SK-N-SH treated with all-trans-retinoic acid at 6 μM for 48 hours (cell line): ENCODE data around the gene TANGO6.

Experiments
- ATAC-seq: fragments of 200-7000 bp; cut with Tn5 transposase; 3 replicates; pipeline ENCODE4 v1.9.1; 2020; ENCODE audit warnings: mild to moderate bottlenecking, moderate library complexity
- BACH2 ChIP-seq: fragments of 250-450 bp; sonication (Bioruptor Pico); IDR thresholded peaks from 2 replicates; pipeline ENCODE4 v1.9.0; 2021; ENCODE audit warnings: mild to moderate bottlenecking, borderline replicate concordance
- CSRNP3 ChIP-seq: fragments of 250-450 bp; sonication (Bioruptor Pico); IDR thresholded peaks from 2 replicates; pipeline ENCODE4 v1.5.1; 2021; ENCODE audit warnings: mild to moderate bottlenecking, moderate library complexity
- ESRRG ChIP-seq: fragments of 250-450 bp; sonication (Bioruptor Pico); IDR thresholded peaks from 2 replicates; pipeline ENCODE4 v1.6.1; 2021; ENCODE audit warnings: mild to moderate bottlenecking
- ISL1 ChIP-seq: fragments of 250-450 bp; sonication (Bioruptor Pico); IDR thresholded peaks from 2 replicates; pipeline ENCODE4 v2.1.2; 2022; ENCODE audit warnings: mild to moderate bottlenecking, moderate library complexity
- OSR1 ChIP-seq: fragments of 250-450 bp; sonication (Bioruptor Pico); IDR thresholded peaks from 2 replicates; pipeline ENCODE4 v1.8.0; 2022; ENCODE audit warnings: moderate library complexity, mild to moderate bottlenecking, inconsistent platforms
- PATZ1 ChIP-seq: fragments of 250-450 bp; sonication (Bioruptor Pico); IDR thresholded peaks from 2 replicates; pipeline ENCODE4 v1.8.0; 2020; ENCODE audit warnings: mild to moderate bottlenecking, moderate library complexity, borderline replicate concordance
- POU6F1 ChIP-seq: fragments of 250-450 bp; sonication (Bioruptor Pico); IDR thresholded peaks from 2 replicates; pipeline ENCODE4 v1.8.0; 2021; ENCODE audit warnings: low read depth, mild to moderate bottlenecking, moderate library complexity, borderline replicate concordance
- PPARA ChIP-seq: fragments of 250-450 bp; sonication (Bioruptor Pico); IDR thresholded peaks from 2 replicates; pipeline ENCODE4 v1.5.0; 2020; ENCODE audit warnings: mild to moderate bottlenecking, borderline replicate concordance
- SNAI2 ChIP-seq: fragments of 250-450 bp; sonication (Bioruptor Pico); IDR thresholded peaks from 2 replicates; pipeline ENCODE4 v1.5.0; 2020; ENCODE audit warnings: mild to moderate bottlenecking, moderate library complexity
- TCF4 ChIP-seq: fragments of 250-450 bp; sonication (Bioruptor Pico); IDR thresholded peaks from 2 replicates; pipeline ENCODE4 v1.8.0; 2021; ENCODE audit warnings: mild to moderate bottlenecking, moderate library complexity, borderline replicate concordance
- TOX ChIP-seq: fragments of 250-450 bp; sonication (Bioruptor Pico); IDR thresholded peaks from 2 replicates; pipeline ENCODE4 v1.8.0; 2021; ENCODE audit warnings: mild to moderate bottlenecking, moderate library complexity, borderline replicate concordance
- TSHZ2 ChIP-seq: fragments of 250-450 bp; sonication (Bioruptor Pico); IDR thresholded peaks from 2 replicates; pipeline ENCODE4 v1.5.0; 2020; ENCODE audit warnings: mild to moderate bottlenecking, moderate library complexity
- ZC3H10 ChIP-seq: fragments of 250-450 bp; sonication (Bioruptor Pico); IDR thresholded peaks from 2 replicates; pipeline ENCODE4 v1.5.1; 2021; ENCODE audit warnings: mild to moderate bottlenecking, moderate library complexity
- ZFP30 ChIP-seq: fragments of 450-650 bp; formaldehyde crosslinking; IDR thresholded peaks from 2 replicates; pipeline ENCODE4 v1.5.0; 2022; ENCODE audit warnings: mild to moderate bottlenecking, moderate library complexity
- ZNF70 ChIP-seq: fragments of 450-650 bp; formaldehyde crosslinking; IDR thresholded peaks from 2 replicates; pipeline ENCODE4 v1.5.0; 2020; ENCODE audit warnings: mild to moderate bottlenecking, moderate library complexity
- ZNF8 ChIP-seq: fragments of 450-650 bp; formaldehyde crosslinking; IDR thresholded peaks from 2 replicates; pipeline ENCODE4 v1.5.0; 2020; ENCODE audit warnings: mild to moderate bottlenecking, moderate library complexity

TANGO6 gene

GRCh38 chr16:69037373-69038160, 194.2 kb downstream of the TANGO6 start:
- ATAC-seq: no peak
- TF ChIP-seq SNAI2 (CRISPR knock-in tag): no peak
- no peak for TF ChIP-seq ISL1
- TF ChIP-seq ZNF70: no peak
- TF ChIP-seq OSR1: no peak

GRCh38 chr16:69039333-69039941, 196.1 kb downstream of the TANGO6 start:
- no peak for ATAC-seq

GRCh38 chr16:69040144-69040909, 197.0 kb downstream of the TANGO6 start:
- no peak for ATAC-seq
- no peak for TF ChIP-seq ZC3H10 (CRISPR knock-in tag)

More at GRCh38 chr16:69039333-69039941, 196.1 kb downstream of the TANGO6 start:
- TF ChIP-seq TCF4 (CRISPR knock-in tag): no peak
- TF ChIP-seq PPARA (CRISPR knock-in tag): no peak
- TF ChIP-seq BACH2 (CRISPR knock-in tag): no peak
- TF ChIP-seq ESRRG (CRISPR knock-in tag): no peak
- TF ChIP-seq TOX (CRISPR knock-in tag): no peak
- TF ChIP-seq ZNF8: no peak
- TF ChIP-seq CSRNP3: no peak
- TF ChIP-seq ZFP30: no peak
- TF ChIP-seq TSHZ2: no peak
- TF ChIP-seq ZNF70: no peak

- peak; percentile 62; the same call in 2 of the 3 replicates for ATAC-seq
- TF ChIP-seq ZC3H10 (CRISPR knock-in tag) (no peak), ZNF8 (no peak), POU6F1 (CRISPR knock-in tag) (no peak), CSRNP3 (no peak), PATZ1 (CRISPR knock-in tag) (no peak), TCF4 (CRISPR knock-in tag) (no peak)
These were observed 205.2 kb downstream of the TANGO6 start for GRCh38 chr16:69048328-69049120.
